Measurements from ENCODE around the gene GPATCH11. TPM values are rescaled to one million over a fixed set of nuclear protein-coding genes. Genes with fewer than 3 reads are reported as not detected.

GPATCH11 gene
- total and polyA plus RNA-seq, 4 donors = 2.9 to 7.8 (median 6.5) TPM

DNA sequence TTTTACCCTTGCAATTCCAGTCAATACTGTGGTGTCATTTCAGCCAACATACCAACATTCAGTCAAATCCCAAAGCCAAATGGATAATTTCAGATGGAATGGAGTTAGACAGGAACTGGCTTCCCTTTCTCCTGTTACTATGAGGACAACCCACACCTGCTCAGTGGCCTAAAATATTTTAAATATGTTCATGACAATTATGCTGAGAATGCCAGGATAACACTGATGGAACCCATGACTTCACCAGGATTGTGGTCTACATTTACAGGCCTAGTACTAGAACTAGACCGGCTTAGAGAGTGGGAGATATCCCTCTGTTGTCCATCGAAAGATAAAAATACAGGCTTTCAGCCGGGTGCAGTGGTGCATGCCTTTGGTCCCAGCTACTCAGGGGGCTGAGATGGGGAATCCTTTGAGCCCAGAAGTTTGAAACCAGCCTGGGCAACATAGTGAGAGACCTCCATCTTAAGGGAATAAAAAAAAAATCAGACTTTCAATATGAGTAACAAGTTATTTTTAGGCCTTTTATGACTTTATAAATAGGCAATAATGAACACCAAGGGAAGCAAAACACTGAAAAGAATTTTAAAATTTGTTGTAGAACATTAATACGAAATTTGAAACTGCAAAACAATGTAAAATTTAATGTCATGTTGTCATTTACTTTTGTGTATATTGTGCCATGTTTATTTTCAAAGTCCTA lies 14.2 kb downstream of the GPATCH11 start:
- no peak for TF ChIP-seq CTCF (IDR thresholded peaks at IDR 0.05; ENCODE audit: control extremely low read depth, extremely low read depth)

DNA sequence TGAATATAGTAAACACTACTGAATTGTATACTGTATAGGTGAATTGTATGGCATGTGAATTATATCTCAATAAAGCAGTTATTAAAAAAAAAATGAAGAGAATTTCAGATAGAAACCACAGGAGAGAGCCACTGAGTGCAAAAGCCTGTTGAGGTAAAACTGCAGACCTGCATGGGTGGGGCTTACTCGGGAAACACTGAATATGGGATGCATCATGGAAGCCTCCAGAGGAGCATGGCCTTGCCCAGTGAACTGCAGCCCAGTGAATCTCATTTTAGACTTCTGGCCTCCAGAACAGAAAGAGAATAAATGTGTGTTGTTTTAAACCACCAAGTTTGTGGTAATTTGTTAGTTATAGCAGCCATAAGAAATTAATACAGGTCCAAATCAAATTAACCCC lies 15.7 kb downstream of the GPATCH11 start:
- no peak for ATAC-seq (ENCODE audit: insufficient read depth, low FRiP score)
- H3K36me3 ChIP-seq (ENCODE audit: control insufficient read depth in 4 of 4, insufficient read depth in 4 of 4, low read length in 4 of 4) = peaks cover 9 to 15% (median 12%) of the 10 kb centered on the region in 4 donors
- no peaks in the 10 kb centered on the region for H3K4me1 ChIP-seq (ENCODE audit: control insufficient read depth in 5 of 5, insufficient read depth in 5 of 5, low read length in 5 of 5)
- H3K27ac ChIP-seq (ENCODE audit: low read depth in 1 of 2, low read length in 1 of 2) = no peak overlapping the region
- H3K9me3 ChIP-seq (ENCODE audit: control insufficient read depth in 4 of 4, insufficient read depth in 3 of 4, low read length in 3 of 4) = no peaks in the 10 kb centered on the region
- H3K4me3 ChIP-seq = no peak overlapping the region
- TF ChIP-seq CTCF (IDR thresholded peaks at IDR 0.05; ENCODE audit: control extremely low read depth, extremely low read depth) = no peak
- H3K27me3 ChIP-seq (ENCODE audit: control insufficient read depth in 3 of 3, insufficient read depth in 3 of 3, low read length in 2 of 3) = no peaks in the 10 kb centered on the region
- 71 to 96% methylated on average over 1 of the region's 1 CpG for WGBS, 2 donors
- H3K9ac ChIP-seq (ENCODE audit: insufficient read depth in 1 of 2, low read length in 2 of 2) = no peak overlapping the region
- no peak for DNase-seq

More for the DNA sequence above, 14.2 kb downstream of the GPATCH11 start:
- H3K27ac ChIP-seq (ENCODE audit: low read depth in 1 of 2, low read length in 1 of 2) = no peak overlapping the region
- DNase-seq = no peak
- WGBS, 2 donors = 94 to 97% methylated on average over 4 of the region's 4 CpGs
- no peak overlapping the region for H3K4me3 ChIP-seq
- H3K4me1 ChIP-seq (ENCODE audit: control insufficient read depth in 5 of 5, insufficient read depth in 5 of 5, low read length in 5 of 5) = no peaks in the 10 kb centered on the region
- H3K9ac ChIP-seq (ENCODE audit: insufficient read depth in 1 of 2, low read length in 2 of 2) = no peak overlapping the region
- no peak for ATAC-seq (ENCODE audit: insufficient read depth, low FRiP score)
- H3K9me3 ChIP-seq (ENCODE audit: control insufficient read depth in 4 of 4, insufficient read depth in 3 of 4, low read length in 3 of 4) = no peaks in the 10 kb centered on the region
- no peaks in the 10 kb centered on the region for H3K27me3 ChIP-seq (ENCODE audit: control insufficient read depth in 3 of 3, insufficient read depth in 3 of 3, low read length in 2 of 3)
- H3K36me3 ChIP-seq (ENCODE audit: control insufficient read depth in 4 of 4, insufficient read depth in 4 of 4, low read length in 4 of 4) = peaks cover 14 to 22% (median 18%) of the 10 kb centered on the region in 4 donors

DNA sequence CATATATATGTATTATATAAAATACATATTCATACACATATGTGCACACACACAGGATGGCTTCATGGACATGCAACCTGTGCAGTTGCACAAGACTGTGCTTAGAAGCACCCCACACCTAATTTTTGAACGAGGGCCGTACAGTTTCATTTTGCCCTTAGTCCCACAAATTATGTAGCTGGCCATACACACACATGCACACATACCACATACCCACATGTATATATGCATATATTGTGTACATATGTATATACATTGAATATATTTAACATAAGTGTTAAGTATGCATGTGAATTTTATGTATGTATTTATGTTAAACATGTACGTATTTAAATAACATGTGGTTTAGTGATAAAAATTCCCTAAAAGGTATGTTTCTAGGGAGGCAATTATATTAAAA lies 18.3 kb downstream of the GPATCH11 start:
- Histone ChIP-seq H3K9ac (ENCODE audit: insufficient read depth in 1 of 2, low read length in 2 of 2) (no peak overlapping the region), H3K4me3 (no peak overlapping the region), H3K27ac (ENCODE audit: low read depth in 1 of 2, low read length in 1 of 2) (no peak overlapping the region), H3K36me3 (ENCODE audit: control insufficient read depth in 4 of 4, insufficient read depth in 4 of 4, low read length in 4 of 4) (peaks cover 10 to 20% (median 17%) of the 10 kb centered on the region in 4 donors), H3K4me1 (ENCODE audit: control insufficient read depth in 5 of 5, insufficient read depth in 5 of 5, low read length in 5 of 5) (no peaks in the 10 kb centered on the region), H3K9me3 (ENCODE audit: control insufficient read depth in 4 of 4, insufficient read depth in 3 of 4, low read length in 3 of 4) (no peaks in the 10 kb centered on the region), H3K27me3 (ENCODE audit: control insufficient read depth in 3 of 3, insufficient read depth in 3 of 3, low read length in 2 of 3) (no peaks in the 10 kb centered on the region)
- TF ChIP-seq CTCF (IDR thresholded peaks at IDR 0.05; ENCODE audit: control extremely low read depth, extremely low read depth) = no peak
- ATAC-seq (ENCODE audit: insufficient read depth, low FRiP score) (no peak), DNase-seq (no peak)
- WGBS, 2 donors = 92 to 95% methylated on average over 3 of the region's 3 CpGs

All from lung (tissue), 12 donors.